Aorta (tissue), 5 donors: Measurements from ENCODE around the gene LCN6. TPM values are rescaled to one million over a fixed set of nuclear protein-coding genes. Genes with fewer than 3 reads are reported as not detected.

Experiments
- ATAC-seq: fragments of 200-7000 bp; cut with Tn5 transposase; one replicate; pipeline ENCODE4 v1.9.1; 2022; ENCODE audit warnings: moderate library complexity; ENCODE audit not compliant: low FRiP score
- DNase-seq, 2 donors: peaks; one replicate each; pipeline ENCODE4 v3.0.0-alpha.2; 2020
- H3K27ac ChIP-seq, 2 donors: one replicate each; pipeline ENCODE4 v1.5.1; 2013; ENCODE audit warnings: low read length in 2 of 2, mild to moderate bottlenecking in 2 of 2, moderate library complexity in 2 of 2, control low read depth in 1 of 2, inconsistent platforms in 1 of 2, low read depth in 1 of 2
- H3K27me3 ChIP-seq, 2 donors: one replicate each; pipeline ENCODE4 v1.6.1; 2013; ENCODE audit warnings: control low read depth in 1 of 2, low read length in 1 of 2, mild to moderate bottlenecking in 1 of 2, moderate library complexity in 1 of 2; ENCODE audit not compliant: insufficient read depth in 2 of 2, control insufficient read depth in 1 of 2
- H3K36me3 ChIP-seq, 2 donors: one replicate each; pipeline ENCODE4 v1.6.1; 2013; ENCODE audit warnings: control low read depth in 1 of 2, low read length in 1 of 2, mild to moderate bottlenecking in 1 of 2; ENCODE audit not compliant: insufficient read depth in 2 of 2, control insufficient read depth in 1 of 2
- H3K4me1 ChIP-seq, 2 donors: one replicate each; pipeline ENCODE4 v1.6.1; 2013; ENCODE audit warnings: low read length in 2 of 2, control low read depth in 1 of 2, mild to moderate bottlenecking in 1 of 2, moderate library complexity in 1 of 2; ENCODE audit not compliant: insufficient read depth in 2 of 2, control insufficient read depth in 1 of 2
- H3K4me3 ChIP-seq, 2 donors: one replicate each; pipeline ENCODE4 v1.5.1; 2013; ENCODE audit warnings: low read length in 2 of 2, control low read depth in 1 of 2, mild to moderate bottlenecking in 1 of 2
- H3K9me3 ChIP-seq: one replicate; pipeline ENCODE4 v1.6.1; 2013; ENCODE audit warnings: mild to moderate bottlenecking, low read length; ENCODE audit not compliant: control insufficient read depth
- WGBS, 2 donors: extraction: QIAGEN DNeasy Blood & Tissue Kit; methylation state at CpG; one replicate each; pipeline ENCODE4 v1.1.7; 2013; 5-methylcytosine and 5-hydroxymethylcytosine counted together
- intact Hi-C, 2 donors: fragments of 100-400 bp; cut with DNase I; formaldehyde crosslinking; loops; one replicate each; pipeline versions ENCODE4 v1.14.2 to v1.15.0; 2022
- polyA plus RNA-seq, 2 donors: library from polyadenylated mRNA; stranded (reverse); fragments of 200-250 nt; gene quantifications; one replicate each; pipeline ENCODE4 v1.2.3, GENCODE V29; 2013
- total RNA-seq, 2 donors: library from RNA; stranded (reverse); fragmentation: NEBNext Ultra II Directional; extraction: Animal tissue kit (Norgen Biotek cat#: 25700); gene quantifications; one replicate each; pipeline ENCODE4 v1.2.1, GENCODE V29; 2021
- donor health status: healthy with polysubstance abuse.
- donor health status: Bipolar disorder and iron deficiency.
- donor health status: DM: no; HTN: no; CAD: no.
- donor health status: DM: no; HTN: no; CAD: no.
- donor health status: DM: yes; HTN: yes; CAD: no.

Gene LCN6
- total and polyA plus RNA-seq, 4 donors = 2.5 to 24.2 (median 17.4) TPM; not detected in 1

DNA sequence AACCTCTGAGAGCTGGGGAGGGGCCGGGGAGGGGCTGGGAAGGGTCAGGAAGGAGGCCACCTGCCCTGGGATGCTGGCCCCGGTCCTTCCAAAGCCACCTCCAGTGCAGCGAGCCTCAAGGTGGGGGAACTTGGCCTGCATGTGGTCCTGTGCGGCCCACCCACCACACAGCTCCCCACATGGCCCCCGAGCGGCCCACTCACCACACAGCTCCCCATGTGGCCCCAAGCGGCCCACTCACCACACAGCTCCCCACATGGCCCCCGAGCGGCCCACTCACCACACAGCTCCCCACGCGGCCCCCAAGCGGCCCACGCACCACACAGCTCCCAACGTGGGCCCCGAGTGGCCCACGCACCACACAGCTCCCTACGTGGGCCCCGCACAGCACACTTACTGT, 3.6 kb downstream of the LCN6 start:
- DNase-seq (no peak), ATAC-seq (no peak)
- H3K27ac ChIP-seq = no peak overlapping the region
- H3K9me3 ChIP-seq = no peaks in the 10 kb centered on the region
- no peaks in the 10 kb centered on the region for H3K27me3 ChIP-seq
- no peaks in the 10 kb centered on the region for H3K4me1 ChIP-seq
- intact Hi-C loops = no loop called here
- no peak overlapping the region for H3K4me3 ChIP-seq
- H3K36me3 ChIP-seq = no peaks in the 10 kb centered on the region
- whole genome bisulfite sequencing, 2 donors = 85 to 93% methylated on average over 13 to 18 of the region's 18 CpGs

DNA sequence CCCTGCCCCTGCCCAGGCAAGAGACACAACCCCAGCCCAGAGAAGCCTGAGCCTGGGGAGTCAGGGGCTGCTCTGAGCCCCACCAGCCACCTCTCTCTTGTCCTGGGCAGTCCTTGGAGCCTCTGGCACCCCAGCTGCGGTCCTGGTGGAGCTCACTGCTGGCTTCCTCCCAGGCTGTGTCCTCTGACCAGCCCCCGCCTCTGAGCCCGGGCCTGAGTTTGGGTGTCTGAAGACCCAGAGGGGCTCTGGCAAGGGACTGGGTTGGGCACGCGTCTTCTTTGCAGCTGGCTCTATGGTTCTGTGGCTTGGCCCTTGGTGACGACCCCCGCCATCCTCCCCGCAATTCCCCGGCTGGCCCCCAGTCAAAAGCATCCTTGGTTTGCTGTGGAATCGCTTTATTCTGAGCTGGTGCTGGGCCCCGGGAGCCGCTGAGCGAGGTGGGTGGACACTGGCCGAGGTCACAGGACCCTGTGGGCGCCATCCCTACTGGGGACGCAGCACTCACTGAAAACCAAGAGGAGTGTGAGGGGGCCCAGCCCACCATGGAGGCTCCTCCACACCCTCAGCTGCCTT, 4.6 kb downstream of the LCN6 start:
- Histone ChIP-seq H3K9me3 (no peaks in the 10 kb centered on the region), H3K27me3 (no peaks in the 10 kb centered on the region), H3K4me1 (no peaks in the 10 kb centered on the region), H3K27ac (no peak overlapping the region), H3K4me3 (no peak overlapping the region), H3K36me3 (no peaks in the 10 kb centered on the region)
- ATAC-seq (no peak), DNase-seq (no peak)
- intact Hi-C loops = no loop called here
- 80 to 84% methylated on average over 16 of the region's 16 CpGs for WGBS, 2 donors

DNA sequence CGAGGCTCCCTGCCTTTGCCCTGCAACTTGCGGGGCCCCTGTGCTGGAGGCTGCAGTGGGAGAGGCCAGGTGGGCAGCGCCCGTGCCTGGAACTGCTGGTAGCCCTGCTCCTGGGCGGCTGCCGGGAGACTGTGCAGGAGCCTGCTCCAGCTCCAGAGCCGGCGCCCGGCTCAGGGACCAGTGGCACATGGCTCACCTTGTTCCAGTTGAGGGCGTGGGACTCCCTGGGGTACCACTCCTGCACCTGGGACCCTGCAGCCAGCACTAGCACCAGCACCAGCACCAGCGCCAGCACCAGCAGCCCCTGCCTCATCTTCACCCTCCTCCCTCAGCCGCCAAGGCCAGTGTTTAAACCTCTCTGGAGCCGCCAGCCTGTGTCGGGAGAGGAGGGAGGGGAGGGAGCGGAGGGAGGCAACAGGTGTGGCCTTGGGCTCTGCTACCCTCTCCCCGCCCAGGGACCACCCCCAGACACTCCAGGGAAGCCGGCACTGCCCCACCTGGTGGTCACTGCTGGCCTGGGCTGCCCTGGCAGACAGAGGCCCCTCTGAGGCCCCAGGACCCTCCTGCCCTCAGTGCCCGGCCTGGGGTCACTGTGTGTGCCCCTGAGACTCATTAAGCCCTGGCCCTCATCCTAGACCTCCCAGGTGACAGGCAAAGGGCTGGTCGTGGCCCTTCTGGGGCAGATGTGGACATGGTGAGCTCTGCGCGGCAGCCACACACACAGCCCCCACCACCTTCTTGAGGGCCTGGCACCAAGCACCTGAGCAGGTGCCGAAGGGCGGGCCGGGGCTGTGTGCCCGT, 5.5 kb downstream of the LCN6 start, which contains the start of gene LCN10:
TSS of gene LCN10 (minus strand) at position 350 of the 801 bp plus-strand sequence. CDS start at position 313, 37 bp downstream.
- Histone ChIP-seq H3K4me1 (no peaks in the 10 kb centered on the region), H3K36me3 (no peaks in the 10 kb centered on the region), H3K27ac (no peak within 1 kb of the TSS), H3K9me3 (no peaks in the 10 kb centered on the region), H3K27me3 (no peaks in the 10 kb centered on the region), H3K4me3 (no peak within 1 kb of the TSS)
- DNase-seq (no peak), ATAC-seq (peak; percentile 4)
- intact Hi-C loops = no loop called here
- 36% methylated on average over 21 to 25 of the region's 25 CpGs for WGBS, 2 donors

DNA sequence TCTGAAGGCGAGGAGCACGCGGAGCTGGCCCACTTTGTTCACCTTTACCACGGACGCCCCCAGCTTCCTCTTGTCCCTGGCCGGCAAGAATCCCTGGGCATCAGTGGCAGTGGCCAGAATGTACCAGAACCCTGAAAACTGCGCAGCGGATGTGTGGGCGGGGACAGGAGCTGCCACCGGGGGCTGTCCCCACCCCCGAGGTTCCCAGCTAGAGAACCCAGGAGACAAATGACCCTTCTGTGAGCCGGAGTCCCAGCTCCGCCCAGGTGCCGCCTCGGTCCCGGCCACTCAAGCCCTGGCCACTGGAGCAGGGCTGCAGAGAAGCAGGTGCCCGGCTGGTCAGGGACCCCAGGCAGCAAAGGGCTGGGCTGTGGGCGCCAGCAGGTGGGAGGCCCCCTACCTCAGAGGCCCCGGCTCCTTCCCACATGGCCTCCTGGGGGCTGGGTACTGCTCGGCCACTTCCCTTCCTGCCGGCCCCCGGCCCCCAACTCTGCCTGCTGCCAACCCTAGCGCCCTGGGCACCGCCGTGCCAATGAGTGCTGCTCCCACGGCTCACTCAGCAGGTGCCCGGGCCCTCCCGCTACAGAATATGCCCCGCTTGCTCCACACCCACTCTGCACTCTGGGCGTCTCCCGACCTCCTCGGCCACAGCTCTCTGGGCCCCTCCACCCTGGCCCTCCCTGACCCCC, 6.3 kb downstream of the LCN6 start:
- Histone ChIP-seq H3K9me3 (no peaks in the 10 kb centered on the region), H3K4me1 (no peaks in the 10 kb centered on the region), H3K27me3 (no peaks in the 10 kb centered on the region), H3K4me3 (no peak overlapping the region), H3K27ac (no peak overlapping the region), H3K36me3 (no peaks in the 10 kb centered on the region)
- WGBS, 2 donors = 26 to 28% methylated on average over 30 to 32 of the region's 32 CpGs
- DNase-seq (no peak), ATAC-seq (peak; percentile 19)
- intact Hi-C loops = no loop called here

DNA sequence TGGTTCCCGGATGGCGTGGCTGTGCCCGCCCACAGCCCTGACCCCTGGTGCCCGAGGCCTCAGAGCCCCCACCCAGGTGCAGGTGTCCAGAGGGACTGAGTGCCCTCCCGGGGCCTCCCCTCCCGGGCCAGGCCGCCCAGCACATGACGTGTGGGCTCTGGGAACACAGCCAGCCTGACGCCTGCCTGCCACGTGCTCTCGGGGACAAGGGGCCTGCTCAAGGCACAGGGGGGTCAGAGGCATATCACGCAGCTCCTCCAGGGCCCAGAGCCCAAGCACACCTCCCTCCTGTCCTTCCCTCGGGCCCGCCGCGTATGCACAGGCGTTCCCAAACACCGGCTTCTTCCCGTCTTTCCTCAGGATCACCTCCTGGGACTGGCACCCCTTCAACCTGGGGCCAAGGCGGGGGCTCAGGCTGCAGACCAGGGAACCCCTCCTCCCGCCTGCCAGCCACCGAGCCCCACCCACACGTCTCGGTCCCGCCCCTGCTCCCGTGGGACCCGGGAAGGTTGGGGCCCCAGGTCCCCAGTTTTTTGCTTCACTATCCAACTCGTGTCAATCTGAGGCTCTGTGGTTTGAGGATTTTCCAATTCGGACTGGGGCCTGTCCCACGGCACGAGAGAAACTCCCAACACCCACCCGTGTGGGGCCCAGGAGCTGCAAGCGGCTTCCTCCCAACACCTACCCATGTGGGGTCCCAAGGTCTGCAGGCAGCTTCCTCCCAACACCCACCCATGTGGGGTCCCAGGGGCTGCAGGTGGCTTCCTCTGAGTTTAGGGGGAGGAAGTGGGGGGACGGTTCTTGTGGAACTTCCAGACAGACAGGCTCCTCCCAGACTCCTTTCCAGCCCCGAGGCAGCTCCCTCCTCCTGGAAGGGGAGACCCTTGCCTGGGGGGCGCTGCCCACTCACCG, 7.1 kb downstream of the LCN6 start:
- ATAC-seq (no peak), DNase-seq (no peak)
- WGBS, 2 donors = 11 to 14% methylated on average over 37 of the region's 37 CpGs
- intact Hi-C loops = no loop called here
- H3K4me3 ChIP-seq = no peak overlapping the region
- no peaks in the 10 kb centered on the region for H3K27me3 ChIP-seq
- H3K36me3 ChIP-seq = no peaks in the 10 kb centered on the region
- no peaks in the 10 kb centered on the region for H3K4me1 ChIP-seq
- H3K27ac ChIP-seq = no peak overlapping the region
- H3K9me3 ChIP-seq = no peaks in the 10 kb centered on the region

DNA sequence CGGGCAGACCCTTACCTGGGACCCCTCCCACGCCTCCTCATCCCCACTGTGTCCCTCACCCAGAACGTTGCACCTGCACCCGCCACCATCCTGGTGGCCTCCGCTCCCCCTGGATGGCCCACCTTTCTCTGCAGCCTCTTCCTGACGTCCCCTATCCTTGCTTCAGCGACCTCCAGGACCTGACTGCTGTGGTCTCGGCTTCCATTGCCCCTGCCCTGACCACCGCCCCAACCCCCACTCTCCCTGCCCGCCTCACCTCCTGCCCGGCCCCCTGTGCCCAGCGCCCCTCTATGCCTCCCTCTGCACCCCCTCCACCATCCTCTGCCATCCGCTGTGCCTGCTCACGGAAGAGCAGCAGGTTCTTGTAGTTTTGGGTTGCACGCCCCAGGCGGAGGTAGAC, 7.8 kb downstream of the LCN6 start:
- intact Hi-C loops = no loop called here
- no peak for DNase-seq
- no peaks in the 10 kb centered on the region for H3K27me3 ChIP-seq
- no peaks in the 10 kb centered on the region for H3K4me1 ChIP-seq
- no peaks in the 10 kb centered on the region for H3K9me3 ChIP-seq
- WGBS, 2 donors = 78 to 82% methylated on average over 16 of the region's 16 CpGs
- H3K27ac ChIP-seq = no peak overlapping the region
- H3K36me3 ChIP-seq = no peaks in the 10 kb centered on the region
- no peak overlapping the region for H3K4me3 ChIP-seq
- ATAC-seq = no peak

DNA sequence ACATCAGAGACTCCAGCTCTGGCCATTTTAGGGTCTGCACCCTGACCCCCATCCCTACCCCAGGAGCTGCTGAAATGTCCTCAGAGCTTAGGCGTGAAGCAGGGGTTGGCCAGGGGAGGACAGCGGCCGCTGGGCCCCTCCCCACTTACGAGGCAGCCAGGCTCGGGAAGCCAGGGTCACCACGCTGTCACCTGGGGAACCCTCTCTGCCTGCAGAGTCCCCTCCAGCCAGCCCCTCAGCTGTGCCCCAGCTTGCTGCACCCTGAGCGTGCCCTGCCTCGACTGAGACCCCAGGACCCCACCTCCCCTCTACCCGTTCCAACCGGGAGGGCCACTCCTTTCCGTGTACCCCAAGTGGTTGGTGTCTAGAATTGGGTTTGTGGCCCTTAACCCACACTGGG, 8.3 kb downstream of the LCN6 start:
- 75 to 83% methylated on average over 11 of the region's 11 CpGs for WGBS, 2 donors
- no peaks in the 10 kb centered on the region for H3K36me3 ChIP-seq
- H3K27me3 ChIP-seq = no peaks in the 10 kb centered on the region
- DNase-seq (no peak), ATAC-seq (no peak)
- intact Hi-C loops = no loop called here
- no peak overlapping the region for H3K27ac ChIP-seq
- H3K9me3 ChIP-seq = no peaks in the 10 kb centered on the region
- no peak overlapping the region for H3K4me3 ChIP-seq
- no peaks in the 10 kb centered on the region for H3K4me1 ChIP-seq

DNA sequence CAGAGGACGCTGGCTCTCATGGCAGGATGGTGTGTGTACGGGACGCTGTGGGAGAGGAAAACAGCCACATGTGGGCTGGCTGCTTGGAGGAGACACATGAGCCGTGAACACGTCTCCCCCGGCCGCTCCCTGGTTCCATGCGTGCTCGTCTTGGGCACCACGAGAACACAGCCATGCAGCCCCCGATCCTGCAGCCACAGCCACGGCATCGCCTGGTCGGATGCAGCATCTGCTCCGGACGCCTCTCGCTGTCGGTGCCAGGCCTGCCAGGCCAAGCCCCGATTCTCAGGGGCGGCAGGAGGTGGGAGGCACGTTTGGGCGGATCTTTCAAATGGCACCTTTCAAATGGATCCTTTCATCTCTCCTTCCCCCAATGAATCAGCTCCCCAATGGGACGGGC, 8.8 kb downstream of the LCN6 start:
- WGBS, 2 donors = 75 to 79% methylated on average over 23 of the region's 23 CpGs
- Histone ChIP-seq H3K4me3 (no peak overlapping the region), H3K27ac (no peak overlapping the region), H3K9me3 (no peaks in the 10 kb centered on the region), H3K27me3 (no peaks in the 10 kb centered on the region), H3K36me3 (no peaks in the 10 kb centered on the region), H3K4me1 (no peaks in the 10 kb centered on the region)
- no peak for DNase-seq
- intact Hi-C loops = no loop called here
- ATAC-seq = no peak
